ENCODE results near the gene ADAMTS19.

Gene ADAMTS19, protein sequence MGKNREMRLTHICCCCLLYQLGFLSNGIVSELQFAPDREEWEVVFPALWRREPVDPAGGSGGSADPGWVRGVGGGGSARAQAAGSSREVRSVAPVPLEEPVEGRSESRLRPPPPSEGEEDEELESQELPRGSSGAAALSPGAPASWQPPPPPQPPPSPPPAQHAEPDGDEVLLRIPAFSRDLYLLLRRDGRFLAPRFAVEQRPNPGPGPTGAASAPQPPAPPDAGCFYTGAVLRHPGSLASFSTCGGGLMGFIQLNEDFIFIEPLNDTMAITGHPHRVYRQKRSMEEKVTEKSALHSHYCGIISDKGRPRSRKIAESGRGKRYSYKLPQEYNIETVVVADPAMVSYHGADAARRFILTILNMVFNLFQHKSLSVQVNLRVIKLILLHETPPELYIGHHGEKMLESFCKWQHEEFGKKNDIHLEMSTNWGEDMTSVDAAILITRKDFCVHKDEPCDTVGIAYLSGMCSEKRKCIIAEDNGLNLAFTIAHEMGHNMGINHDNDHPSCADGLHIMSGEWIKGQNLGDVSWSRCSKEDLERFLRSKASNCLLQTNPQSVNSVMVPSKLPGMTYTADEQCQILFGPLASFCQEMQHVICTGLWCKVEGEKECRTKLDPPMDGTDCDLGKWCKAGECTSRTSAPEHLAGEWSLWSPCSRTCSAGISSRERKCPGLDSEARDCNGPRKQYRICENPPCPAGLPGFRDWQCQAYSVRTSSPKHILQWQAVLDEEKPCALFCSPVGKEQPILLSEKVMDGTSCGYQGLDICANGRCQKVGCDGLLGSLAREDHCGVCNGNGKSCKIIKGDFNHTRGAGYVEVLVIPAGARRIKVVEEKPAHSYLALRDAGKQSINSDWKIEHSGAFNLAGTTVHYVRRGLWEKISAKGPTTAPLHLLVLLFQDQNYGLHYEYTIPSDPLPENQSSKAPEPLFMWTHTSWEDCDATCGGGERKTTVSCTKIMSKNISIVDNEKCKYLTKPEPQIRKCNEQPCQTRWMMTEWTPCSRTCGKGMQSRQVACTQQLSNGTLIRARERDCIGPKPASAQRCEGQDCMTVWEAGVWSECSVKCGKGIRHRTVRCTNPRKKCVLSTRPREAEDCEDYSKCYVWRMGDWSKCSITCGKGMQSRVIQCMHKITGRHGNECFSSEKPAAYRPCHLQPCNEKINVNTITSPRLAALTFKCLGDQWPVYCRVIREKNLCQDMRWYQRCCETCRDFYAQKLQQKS

DNA sequence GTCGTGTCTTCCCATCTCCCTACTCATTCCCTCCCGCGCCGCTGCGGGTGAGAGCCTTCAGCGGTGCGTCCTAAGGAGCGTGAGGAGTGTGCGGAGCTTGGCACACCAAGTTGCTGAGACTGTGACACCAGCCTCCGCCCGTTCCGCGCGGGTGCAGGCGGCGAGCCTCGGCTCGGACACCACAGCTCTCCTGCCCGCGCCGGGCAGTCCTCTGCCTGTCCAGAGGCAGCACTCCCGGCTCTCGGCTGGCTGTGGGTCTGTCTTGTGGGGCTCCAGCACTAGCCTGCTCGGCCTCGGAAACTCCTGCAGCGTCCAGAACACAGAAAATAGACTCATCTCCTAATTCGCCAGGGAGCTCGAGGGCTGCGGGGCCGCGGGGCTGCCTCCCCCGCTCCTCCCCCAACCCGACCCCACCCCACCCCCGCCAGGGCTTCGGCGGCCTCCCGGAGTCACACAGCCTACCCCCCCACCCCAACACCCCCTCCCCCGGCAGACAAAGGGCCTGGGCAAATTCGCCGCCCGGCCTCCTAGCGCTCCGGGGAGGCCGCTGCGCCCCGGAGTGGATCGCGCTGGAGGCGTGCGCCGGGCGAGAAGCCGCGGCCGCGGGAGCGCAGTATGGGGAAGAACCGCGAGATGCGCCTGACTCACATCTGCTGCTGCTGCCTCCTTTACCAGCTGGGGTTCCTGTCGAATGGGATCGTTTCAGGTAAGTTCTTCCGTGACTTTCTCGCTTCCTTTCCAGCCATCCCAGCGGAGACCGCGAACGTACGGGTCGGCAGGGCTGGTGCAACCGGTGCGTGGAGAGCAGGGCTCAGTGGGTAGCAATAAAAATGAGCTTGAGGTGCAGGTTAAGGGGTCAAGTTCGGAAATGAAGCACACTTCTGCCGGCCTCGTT lies at the start of gene ADAMTS19:
TSS of gene ADAMTS19 (plus strand) at position 522 of the 895 bp plus-strand sequence. CDS start at position 616, 94 bp downstream.
- Histone ChIP-seq H3K27me3 (ENCODE audit: insufficient read depth, low read depth, severe bottlenecking) (peaks cover 5% of the 10 kb centered on the region), H3K27ac (no peak within 1 kb of the TSS), H3K4me3 (ENCODE audit: low read depth, low read length) (peak within 1 kb of the TSS; percentile 61), H3K36me3 (no peaks in the 10 kb centered on the region), H3K9me3 (ENCODE audit: severe bottlenecking) (no peaks in the 10 kb centered on the region)
- TF ChIP-seq, protein P1, sequence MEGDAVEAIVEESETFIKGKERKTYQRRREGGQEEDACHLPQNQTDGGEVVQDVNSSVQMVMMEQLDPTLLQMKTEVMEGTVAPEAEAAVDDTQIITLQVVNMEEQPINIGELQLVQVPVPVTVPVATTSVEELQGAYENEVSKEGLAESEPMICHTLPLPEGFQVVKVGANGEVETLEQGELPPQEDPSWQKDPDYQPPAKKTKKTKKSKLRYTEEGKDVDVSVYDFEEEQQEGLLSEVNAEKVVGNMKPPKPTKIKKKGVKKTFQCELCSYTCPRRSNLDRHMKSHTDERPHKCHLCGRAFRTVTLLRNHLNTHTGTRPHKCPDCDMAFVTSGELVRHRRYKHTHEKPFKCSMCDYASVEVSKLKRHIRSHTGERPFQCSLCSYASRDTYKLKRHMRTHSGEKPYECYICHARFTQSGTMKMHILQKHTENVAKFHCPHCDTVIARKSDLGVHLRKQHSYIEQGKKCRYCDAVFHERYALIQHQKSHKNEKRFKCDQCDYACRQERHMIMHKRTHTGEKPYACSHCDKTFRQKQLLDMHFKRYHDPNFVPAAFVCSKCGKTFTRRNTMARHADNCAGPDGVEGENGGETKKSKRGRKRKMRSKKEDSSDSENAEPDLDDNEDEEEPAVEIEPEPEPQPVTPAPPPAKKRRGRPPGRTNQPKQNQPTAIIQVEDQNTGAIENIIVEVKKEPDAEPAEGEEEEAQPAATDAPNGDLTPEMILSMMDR (IDR thresholded peaks at IDR 0.05; ENCODE audit: low read depth, low read length) = no peak
- peak; percentile 40 for DNase-seq

DNA sequence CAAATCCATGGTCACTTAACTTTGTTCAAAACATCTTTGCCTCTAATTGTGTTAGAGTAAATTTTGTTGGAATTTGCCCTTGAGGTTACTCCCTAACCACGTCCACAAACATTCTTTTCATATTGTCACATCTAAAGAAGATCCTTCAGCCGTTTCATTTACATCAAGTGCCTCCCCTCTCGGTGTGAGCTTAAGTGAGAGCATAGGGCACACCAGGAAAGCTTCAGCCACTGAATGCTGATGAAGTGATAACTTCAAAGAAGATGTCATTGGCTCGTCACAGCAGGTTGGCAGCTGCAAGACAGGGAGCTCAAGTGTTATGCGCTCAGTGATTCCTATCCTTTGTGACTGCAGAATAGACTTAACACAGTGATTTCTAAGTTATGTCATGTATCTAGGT lies 49.6 kb upstream of the ADAMTS19 start:
- H3K27me3 ChIP-seq (ENCODE audit: insufficient read depth, low read depth, severe bottlenecking) = no peaks in the 10 kb centered on the region
- H3K27ac ChIP-seq = no peak overlapping the region
- peaks cover 1% of the 10 kb centered on the region for H3K9me3 ChIP-seq (ENCODE audit: severe bottlenecking)
- no peaks in the 10 kb centered on the region for H3K36me3 ChIP-seq
- DNase-seq = no peak
- H3K4me3 ChIP-seq (ENCODE audit: low read depth, low read length) = no peak overlapping the region
- TF ChIP-seq, protein P1 (IDR thresholded peaks at IDR 0.05; ENCODE audit: low read depth, low read length) = no peak

DNA sequence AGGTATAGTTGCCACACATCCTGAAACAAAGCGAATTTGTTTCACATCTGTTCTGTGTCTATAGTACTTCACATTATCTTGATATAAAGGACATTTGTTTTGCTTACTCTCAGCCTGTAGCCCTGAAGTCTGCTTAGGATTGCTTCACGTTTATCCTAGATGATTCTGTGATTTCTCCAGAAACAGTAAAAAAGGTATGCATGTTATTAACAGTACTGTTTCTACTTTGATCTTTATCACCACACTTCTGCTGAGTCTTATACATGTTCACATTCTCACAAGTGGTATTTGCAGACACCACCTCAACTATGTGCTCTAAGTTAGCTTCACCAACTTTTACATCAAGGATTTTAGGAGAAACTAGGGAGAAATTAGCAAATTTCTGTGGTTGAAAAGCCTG lies 47.4 kb upstream of the ADAMTS19 start:
- no peak overlapping the region for H3K27ac ChIP-seq
- H3K4me3 ChIP-seq (ENCODE audit: low read depth, low read length) = no peak overlapping the region
- DNase-seq = no peak
- H3K36me3 ChIP-seq = no peaks in the 10 kb centered on the region
- H3K9me3 ChIP-seq (ENCODE audit: severe bottlenecking) = peaks cover 2% of the 10 kb centered on the region
- TF ChIP-seq, protein P1 (IDR thresholded peaks at IDR 0.05; ENCODE audit: low read depth, low read length) = no peak
- H3K27me3 ChIP-seq (ENCODE audit: insufficient read depth, low read depth, severe bottlenecking) = no peaks in the 10 kb centered on the region

DNA sequence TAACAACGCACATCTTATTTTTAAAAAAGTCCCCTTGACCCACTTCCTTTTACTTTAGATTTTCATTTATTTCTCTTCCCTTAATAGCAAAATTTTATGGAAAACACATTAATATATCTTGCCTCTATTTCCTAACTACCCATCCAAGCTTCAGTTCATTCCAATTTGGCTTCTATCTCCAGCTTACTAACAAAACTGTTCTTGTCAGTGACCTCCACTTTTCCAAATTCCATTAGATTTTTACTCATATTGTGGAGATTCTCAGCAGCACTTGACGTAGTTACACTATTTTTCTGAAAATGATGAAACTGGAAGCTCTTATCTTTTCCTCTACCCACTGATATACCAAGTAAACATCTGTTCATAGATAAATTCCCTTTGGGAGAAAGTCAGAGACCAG lies 46.5 kb upstream of the ADAMTS19 start:
- H3K4me3 ChIP-seq (ENCODE audit: low read depth, low read length) = no peak overlapping the region
- H3K9me3 ChIP-seq (ENCODE audit: severe bottlenecking) = peaks cover 2% of the 10 kb centered on the region
- no peaks in the 10 kb centered on the region for H3K36me3 ChIP-seq
- H3K27me3 ChIP-seq (ENCODE audit: insufficient read depth, low read depth, severe bottlenecking) = no peaks in the 10 kb centered on the region
- DNase-seq = no peak
- H3K27ac ChIP-seq = no peak overlapping the region
- TF ChIP-seq, protein P1 (IDR thresholded peaks at IDR 0.05; ENCODE audit: low read depth, low read length) = no peak

DNA sequence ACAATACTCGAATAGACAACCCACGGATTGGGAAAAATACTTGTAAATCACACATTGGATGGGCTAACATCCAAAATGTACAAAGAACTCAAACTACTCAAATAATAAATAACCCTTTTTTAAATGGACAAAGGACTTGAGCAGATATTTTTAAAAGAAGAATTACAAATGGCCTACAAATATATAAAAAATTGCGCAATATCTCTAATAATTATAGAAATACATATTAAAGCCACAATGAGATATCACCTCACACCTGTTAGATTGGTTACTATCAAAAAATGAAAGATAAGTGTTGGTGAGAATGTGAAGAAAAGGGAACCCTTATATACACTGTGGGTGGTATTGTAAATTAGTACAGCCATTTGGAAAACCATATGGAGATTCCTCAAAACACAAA lies 40.8 kb upstream of the ADAMTS19 start:
- DNase-seq = no peak
- no peaks in the 10 kb centered on the region for H3K27me3 ChIP-seq (ENCODE audit: insufficient read depth, low read depth, severe bottlenecking)
- H3K4me3 ChIP-seq (ENCODE audit: low read depth, low read length) = no peak overlapping the region
- H3K36me3 ChIP-seq = no peaks in the 10 kb centered on the region
- H3K9me3 ChIP-seq (ENCODE audit: severe bottlenecking) = peaks cover 2% of the 10 kb centered on the region
- TF ChIP-seq, protein P1 (IDR thresholded peaks at IDR 0.05; ENCODE audit: low read depth, low read length) = no peak
- H3K27ac ChIP-seq = no peak overlapping the region

Measured in WERI-Rb-1 (cell line).